HUES6 (cell line): ENCODE results near the gene PALM2AKAP2.

Source experiments
- H3K27ac ChIP-seq: 2 replicates; pipeline ENCODE4 v1.7.0; 2013; ENCODE audit warnings: low read depth, mild to moderate bottlenecking, low read length, inconsistent platforms
- H3K27me3 ChIP-seq: 2 replicates; pipeline ENCODE4 v1.6.1; 2013; ENCODE audit warnings: low read length; ENCODE audit not compliant: control insufficient read depth, insufficient read depth
- H3K36me3 ChIP-seq: 2 replicates; pipeline ENCODE4 v1.6.1; 2013; ENCODE audit warnings: low read length; ENCODE audit not compliant: control insufficient read depth, insufficient read depth
- H3K4me1 ChIP-seq: 2 replicates; pipeline ENCODE4 v1.6.1; 2013; ENCODE audit warnings: low read length; ENCODE audit not compliant: control insufficient read depth, insufficient read depth
- H3K4me3 ChIP-seq: 2 replicates; pipeline ENCODE4 v1.5.1; 2013; ENCODE audit warnings: low read depth, low read length
- H3K9ac ChIP-seq: one replicate; pipeline ENCODE4 v1.6.1; 2013; ENCODE audit warnings: mild to moderate bottlenecking, low read length
- H3K9me3 ChIP-seq: 2 replicates; pipeline ENCODE4 v1.6.1; 2013; ENCODE audit warnings: low read depth, low read length; ENCODE audit not compliant: control insufficient read depth, insufficient read depth

Gene PALM2AKAP2

GRCh38 chr9:109802491-109802890 is 22.5 kb downstream of the PALM2AKAP2 start:
- Histone ChIP-seq H3K4me3 (no peak overlapping the region), H3K9me3 (no peaks in the 10 kb centered on the region), H3K9ac (no peak overlapping the region), H3K27ac (no peak overlapping the region), H3K36me3 (no peaks in the 10 kb centered on the region), H3K4me1 (no peaks in the 10 kb centered on the region), H3K27me3 (no peaks in the 10 kb centered on the region)

DNA sequence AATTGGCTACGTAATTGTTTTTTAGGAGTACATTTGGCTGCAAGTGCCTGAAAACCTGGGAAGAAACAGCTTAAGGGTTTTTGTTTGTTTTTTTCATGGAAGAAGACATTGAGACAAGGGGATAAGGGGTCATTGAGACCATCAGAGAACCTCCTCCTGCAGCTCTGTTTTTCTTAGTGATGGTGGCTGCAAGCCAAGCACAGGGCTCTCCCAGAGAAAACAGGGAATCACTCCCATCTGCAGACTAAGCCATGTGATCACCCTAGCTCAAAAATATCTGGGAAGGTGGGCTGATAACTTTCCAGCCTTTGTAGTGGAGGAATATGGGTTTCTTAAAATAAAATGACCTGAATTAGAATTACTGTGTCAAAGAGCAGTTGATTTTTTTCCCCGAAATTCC is 25.1 kb downstream of the PALM2AKAP2 start:
- Histone ChIP-seq H3K36me3 (no peaks in the 10 kb centered on the region), H3K9ac (no peak overlapping the region), H3K9me3 (no peaks in the 10 kb centered on the region), H3K4me3 (no peak overlapping the region), H3K27ac (no peak overlapping the region), H3K4me1 (no peaks in the 10 kb centered on the region), H3K27me3 (no peaks in the 10 kb centered on the region)

GRCh38 chr9:109806506-109807115 is 26.6 kb downstream of the PALM2AKAP2 start:
- no peak overlapping the region for H3K4me3 ChIP-seq
- no peaks in the 10 kb centered on the region for H3K27me3 ChIP-seq
- H3K36me3 ChIP-seq = no peaks in the 10 kb centered on the region
- no peaks in the 10 kb centered on the region for H3K4me1 ChIP-seq
- no peaks in the 10 kb centered on the region for H3K9me3 ChIP-seq
- no peak overlapping the region for H3K9ac ChIP-seq
- H3K27ac ChIP-seq = no peak overlapping the region

DNA sequence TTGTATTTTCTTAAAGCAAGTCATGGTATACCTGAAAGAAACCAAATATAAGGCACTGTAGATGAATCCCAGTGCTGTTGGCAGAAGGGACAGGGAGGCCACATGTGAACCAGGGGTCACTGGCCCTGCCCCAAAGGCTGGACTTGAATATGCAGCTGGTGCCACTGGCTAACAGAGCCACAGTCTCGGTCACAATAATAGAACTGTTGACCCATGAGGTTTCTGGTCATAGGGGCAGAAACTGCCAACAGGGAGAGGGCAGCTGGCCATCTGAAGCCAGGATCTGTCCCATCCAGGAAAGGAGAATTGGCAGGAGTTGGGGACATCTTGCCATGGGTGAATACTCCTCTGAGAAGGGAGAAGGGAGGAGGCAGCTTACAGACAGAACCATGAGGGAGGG is 31.9 kb downstream of the PALM2AKAP2 start:
- peaks cover 4% of the 10 kb centered on the region; the same call in 1 of the 2 replicates for H3K4me1 ChIP-seq
- no peaks in the 10 kb centered on the region for H3K9me3 ChIP-seq
- H3K27ac ChIP-seq = no peak overlapping the region
- no peaks in the 10 kb centered on the region for H3K36me3 ChIP-seq
- H3K27me3 ChIP-seq = no peaks in the 10 kb centered on the region
- no peak overlapping the region for H3K9ac ChIP-seq
- no peak overlapping the region for H3K4me3 ChIP-seq

- Histone ChIP-seq H3K9me3 (no peaks in the 10 kb centered on the region), H3K27ac (no peak overlapping the region), H3K4me1 (peaks cover 7% of the 10 kb centered on the region; the same call in 1 of the 2 replicates), H3K4me3 (no peak overlapping the region), H3K36me3 (no peaks in the 10 kb centered on the region), H3K27me3 (no peaks in the 10 kb centered on the region), H3K9ac (no peak overlapping the region)
These were observed 32.3 kb downstream of the PALM2AKAP2 start for GRCh38 chr9:109812331-109812730.

GRCh38 chr9:109812818-109813281 is 32.9 kb downstream of the PALM2AKAP2 start:
- Histone ChIP-seq H3K27ac (no peak overlapping the region), H3K27me3 (no peaks in the 10 kb centered on the region), H3K4me3 (no peak overlapping the region), H3K9ac (no peak overlapping the region), H3K36me3 (no peaks in the 10 kb centered on the region), H3K9me3 (no peaks in the 10 kb centered on the region), H3K4me1 (peaks cover 11% of the 10 kb centered on the region)

GRCh38 chr9:109813303-109813702 is 33.3 kb downstream of the PALM2AKAP2 start:
- Histone ChIP-seq H3K4me3 (no peak overlapping the region), H3K9ac (no peak overlapping the region), H3K27ac (no peak overlapping the region), H3K4me1 (peaks cover 11% of the 10 kb centered on the region), H3K27me3 (no peaks in the 10 kb centered on the region), H3K9me3 (no peaks in the 10 kb centered on the region), H3K36me3 (no peaks in the 10 kb centered on the region)

DNA sequence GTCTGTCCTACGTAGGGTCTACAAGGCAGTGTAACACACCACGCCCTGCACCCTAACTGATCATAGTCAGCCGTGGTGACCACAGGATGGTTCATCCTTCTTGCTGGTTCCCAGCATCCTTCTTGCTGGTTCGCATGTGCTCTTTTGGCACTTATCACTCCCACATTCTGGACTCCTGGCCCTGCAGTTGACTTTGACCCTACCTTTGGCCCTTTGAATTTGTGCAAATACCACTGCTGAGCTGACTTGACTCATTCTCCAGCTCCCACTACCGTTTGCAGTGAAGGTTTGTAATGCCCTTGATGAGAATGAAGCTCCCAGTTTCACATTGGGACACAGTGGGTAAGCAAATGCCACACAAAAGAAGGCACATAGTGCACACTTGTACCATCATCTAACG is 33.8 kb downstream of the PALM2AKAP2 start:
- Histone ChIP-seq H3K9me3 (no peaks in the 10 kb centered on the region), H3K27me3 (no peaks in the 10 kb centered on the region), H3K4me1 (peaks cover 11% of the 10 kb centered on the region), H3K27ac (no peak overlapping the region), H3K4me3 (no peak overlapping the region), H3K9ac (no peak overlapping the region), H3K36me3 (no peaks in the 10 kb centered on the region)

- Histone ChIP-seq H3K4me3 (no peak overlapping the region), H3K9ac (no peak overlapping the region), H3K4me1 (peaks cover 11% of the 10 kb centered on the region), H3K36me3 (no peaks in the 10 kb centered on the region), H3K27me3 (no peaks in the 10 kb centered on the region), H3K27ac (no peak overlapping the region), H3K9me3 (no peaks in the 10 kb centered on the region)
These were observed 35.5 kb downstream of the PALM2AKAP2 start for GRCh38 chr9:109815366-109815947.

GRCh38 chr9:109816490-109816889 is 36.5 kb downstream of the PALM2AKAP2 start:
- Histone ChIP-seq H3K9me3 (no peaks in the 10 kb centered on the region), H3K36me3 (no peaks in the 10 kb centered on the region), H3K27ac (no peak overlapping the region), H3K27me3 (no peaks in the 10 kb centered on the region), H3K4me3 (no peak overlapping the region), H3K9ac (no peak overlapping the region), H3K4me1 (peaks cover 12% of the 10 kb centered on the region)

- H3K27ac ChIP-seq = no peak overlapping the region
- H3K9me3 ChIP-seq = no peaks in the 10 kb centered on the region
These were observed 37.3 kb downstream of the PALM2AKAP2 start for GRCh38 chr9:109817146-109817845.

More at GRCh38 chr9:109817146-109817845, 37.3 kb downstream of the PALM2AKAP2 start:
- H3K27me3 ChIP-seq = no peaks in the 10 kb centered on the region
- peaks cover 15% of the 10 kb centered on the region for H3K4me1 ChIP-seq
- no peaks in the 10 kb centered on the region for H3K36me3 ChIP-seq
- H3K4me3 ChIP-seq = no peak overlapping the region
- no peak overlapping the region for H3K9ac ChIP-seq
